Activated CD8-positive, alpha-beta T cell treated with anti-CD3 and anti-CD28 coated beads for 36 hours (primary cell): ENCODE data around the gene PPFIBP2. TPM values are rescaled to one million over a fixed set of nuclear protein-coding genes. Genes with fewer than 3 reads are reported as not detected.
A peak's percentile ranks its signal among the peaks of the same experiment; 100 is the strongest.

Source experiments
- ATAC-seq: fragments of 200-7000 bp; cut with Tn5 transposase; one replicate; pipeline ENCODE4 v1.10.0; 2021; ENCODE audit warnings: mild to moderate bottlenecking, moderate library complexity
- CTCF ChIA-PET: fragments of 350-600 bp; sonication (Branson Sonifier 250); formaldehyde crosslinking; loops from one replicate; lab custom pipeline; 2021; ENCODE audit warnings: antibody characterized with exemption; lab: Charles Lee
- POLR2A ChIA-PET: fragments of 350-600 bp; sonication (Branson Sonifier 250); formaldehyde crosslinking; loops from one replicate; lab custom pipeline; 2021; ENCODE audit warnings: antibody characterized with exemption; lab: Charles Lee
- DNase-seq: peaks from one replicate; pipeline ENCODE4 v3.0.0-alpha.2; 2020
- H3K27ac Mint-ChIP-seq: one replicate; pipeline ENCODE4 v1.8.0; 2021; ENCODE audit warnings: mild to moderate bottlenecking, mixed read lengths
- H3K27me3 Mint-ChIP-seq: one replicate; pipeline ENCODE4 v1.8.0; 2021; ENCODE audit warnings: mixed read lengths
- H3K36me3 Mint-ChIP-seq: one replicate; pipeline ENCODE4 v1.8.0; 2021; ENCODE audit warnings: low read depth, mixed read lengths
- H3K4me1 Mint-ChIP-seq: one replicate; pipeline ENCODE4 v1.8.0; 2021; ENCODE audit warnings: low read depth, mixed read lengths
- H3K4me3 Mint-ChIP-seq: one replicate; pipeline ENCODE4 v1.8.0; 2021; ENCODE audit warnings: mild to moderate bottlenecking, moderate library complexity, mixed read lengths
- H3K9me3 Mint-ChIP-seq: one replicate; pipeline ENCODE4 v1.8.0; 2021; ENCODE audit warnings: mixed read lengths
- intact Hi-C: fragments of 100-400 bp; cut with micrococcal nuclease; formaldehyde crosslinking; loops from one replicate; pipeline ENCODE4 v1.10.0; 2022
- total RNA-seq, 2 experiments: library from RNA; stranded (reverse); gene quantifications; one replicate each; pipeline ENCODE4 v1.2.3, GENCODE V29; 2021
- TF ChIP-seq, protein P1 (sequence below): fragments of 200-600 bp; IDR thresholded peaks from one replicate; pipeline ENCODE4 v1.8.0; 2022; ENCODE audit warnings: antibody characterized with exemption, mild to moderate bottlenecking

Gene PPFIBP2
- total RNA-seq, 2 experiments from 2014 or later: 13.3 to 14.2 TPM

DNA sequence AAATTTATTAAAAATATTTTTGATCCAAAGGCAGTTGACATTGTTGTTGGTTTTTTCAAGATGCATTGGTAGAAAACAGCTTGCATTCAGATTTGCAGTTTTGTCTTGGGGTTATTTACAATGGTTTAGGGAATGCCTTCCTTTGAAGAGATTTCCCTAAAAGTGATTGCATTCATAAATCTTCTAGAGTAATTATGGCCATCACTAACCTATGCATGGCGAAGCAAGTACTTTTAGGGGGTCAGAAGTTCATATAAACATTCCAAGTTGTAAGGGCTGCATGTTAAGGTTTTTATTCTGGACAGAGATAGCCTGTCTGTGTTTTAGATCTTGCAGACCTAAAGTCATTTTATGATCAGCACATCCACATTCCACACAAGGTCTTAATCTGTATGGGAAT is 53.5 kb downstream of the PPFIBP2 start:
- ATAC-seq (no peak), DNase-seq (no peak)
- no peak overlapping the region for H3K27ac Mint-ChIP-seq
- intact Hi-C loops: no loop called here
- H3K9me3 Mint-ChIP-seq: no peaks in the 10 kb centered on the region
- H3K4me1 Mint-ChIP-seq: no peaks in the 10 kb centered on the region
- TF ChIP-seq, protein P1, sequence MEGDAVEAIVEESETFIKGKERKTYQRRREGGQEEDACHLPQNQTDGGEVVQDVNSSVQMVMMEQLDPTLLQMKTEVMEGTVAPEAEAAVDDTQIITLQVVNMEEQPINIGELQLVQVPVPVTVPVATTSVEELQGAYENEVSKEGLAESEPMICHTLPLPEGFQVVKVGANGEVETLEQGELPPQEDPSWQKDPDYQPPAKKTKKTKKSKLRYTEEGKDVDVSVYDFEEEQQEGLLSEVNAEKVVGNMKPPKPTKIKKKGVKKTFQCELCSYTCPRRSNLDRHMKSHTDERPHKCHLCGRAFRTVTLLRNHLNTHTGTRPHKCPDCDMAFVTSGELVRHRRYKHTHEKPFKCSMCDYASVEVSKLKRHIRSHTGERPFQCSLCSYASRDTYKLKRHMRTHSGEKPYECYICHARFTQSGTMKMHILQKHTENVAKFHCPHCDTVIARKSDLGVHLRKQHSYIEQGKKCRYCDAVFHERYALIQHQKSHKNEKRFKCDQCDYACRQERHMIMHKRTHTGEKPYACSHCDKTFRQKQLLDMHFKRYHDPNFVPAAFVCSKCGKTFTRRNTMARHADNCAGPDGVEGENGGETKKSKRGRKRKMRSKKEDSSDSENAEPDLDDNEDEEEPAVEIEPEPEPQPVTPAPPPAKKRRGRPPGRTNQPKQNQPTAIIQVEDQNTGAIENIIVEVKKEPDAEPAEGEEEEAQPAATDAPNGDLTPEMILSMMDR: no peak
- peaks cover 8% of the 10 kb centered on the region for H3K36me3 Mint-ChIP-seq
- H3K4me3 Mint-ChIP-seq: no peak overlapping the region
- peaks cover 1% of the 10 kb centered on the region for H3K27me3 Mint-ChIP-seq
- CTCF ChIA-PET: no interaction called here
- POLR2A ChIA-PET: no interaction called here

DNA sequence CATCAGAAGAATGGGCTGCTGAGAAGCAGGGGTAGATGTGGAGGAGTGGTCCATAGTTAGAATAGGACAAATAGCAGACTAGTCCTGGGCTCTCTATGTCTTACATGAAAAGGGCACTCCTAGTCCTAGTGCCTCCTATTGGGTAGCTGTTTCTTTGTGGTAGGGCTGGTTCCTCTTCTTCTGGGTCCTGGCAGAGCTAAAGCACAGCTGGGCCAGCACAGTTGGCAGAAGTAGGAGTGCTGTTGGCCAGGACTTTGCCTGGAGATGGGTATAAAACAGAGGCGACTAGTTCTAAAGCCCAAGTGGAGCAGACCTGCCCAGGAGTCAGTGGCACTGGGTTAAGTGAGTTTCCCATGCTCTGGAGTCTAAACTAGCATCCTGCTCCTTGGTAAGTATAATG is 55.2 kb downstream of the PPFIBP2 start:
- H3K27me3 Mint-ChIP-seq: peaks cover 4% of the 10 kb centered on the region
- peaks cover 8% of the 10 kb centered on the region for H3K36me3 Mint-ChIP-seq
- no peak for DNase-seq
- ChIA-PET POLR2A (no interaction called here), CTCF (no interaction called here)
- no peak overlapping the region for H3K4me3 Mint-ChIP-seq
- H3K4me1 Mint-ChIP-seq: no peaks in the 10 kb centered on the region
- intact Hi-C loops: no loop called here
- H3K27ac Mint-ChIP-seq: no peak overlapping the region
- H3K9me3 Mint-ChIP-seq: no peaks in the 10 kb centered on the region
- no peak for ATAC-seq
- TF ChIP-seq, protein P1: no peak

DNA sequence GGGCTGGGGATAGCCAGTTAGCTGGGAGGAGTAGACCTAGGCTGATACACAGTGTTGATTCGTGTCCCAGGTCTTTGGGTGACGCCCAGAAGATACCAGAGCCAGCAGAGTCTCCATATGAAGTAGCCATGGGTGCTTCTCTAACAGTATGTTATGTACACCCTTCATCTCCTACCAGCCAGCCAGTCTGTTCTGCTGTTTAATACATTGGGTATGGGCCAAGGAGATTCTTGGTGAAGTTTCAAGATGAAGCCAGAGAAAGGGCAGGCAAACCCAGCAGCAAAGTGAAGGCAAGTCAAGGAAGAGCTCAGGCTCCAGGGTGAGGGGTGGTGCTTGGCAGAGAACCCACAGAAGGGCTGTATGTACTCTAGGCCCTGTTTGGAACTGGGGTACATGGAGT is 56.4 kb downstream of the PPFIBP2 start:
- DNase-seq (no peak), ATAC-seq (no peak)
- Mint-ChIP-seq H3K27ac (no peak overlapping the region), H3K4me1 (peaks cover 2% of the 10 kb centered on the region), H3K27me3 (peaks cover 11% of the 10 kb centered on the region), H3K4me3 (no peak overlapping the region), H3K9me3 (no peaks in the 10 kb centered on the region), H3K36me3 (peaks cover 8% of the 10 kb centered on the region)
- intact Hi-C loops: no loop called here
- ChIA-PET POLR2A (no interaction called here), CTCF (interaction anchor here (1.6 to 1.9 kb wide), 2 partner anchors 57 to 87 kb away, joined by 5 to 6 read pairs; no protein-coding TSS in a partner anchor)
- TF ChIP-seq, protein P1: no peak

DNA sequence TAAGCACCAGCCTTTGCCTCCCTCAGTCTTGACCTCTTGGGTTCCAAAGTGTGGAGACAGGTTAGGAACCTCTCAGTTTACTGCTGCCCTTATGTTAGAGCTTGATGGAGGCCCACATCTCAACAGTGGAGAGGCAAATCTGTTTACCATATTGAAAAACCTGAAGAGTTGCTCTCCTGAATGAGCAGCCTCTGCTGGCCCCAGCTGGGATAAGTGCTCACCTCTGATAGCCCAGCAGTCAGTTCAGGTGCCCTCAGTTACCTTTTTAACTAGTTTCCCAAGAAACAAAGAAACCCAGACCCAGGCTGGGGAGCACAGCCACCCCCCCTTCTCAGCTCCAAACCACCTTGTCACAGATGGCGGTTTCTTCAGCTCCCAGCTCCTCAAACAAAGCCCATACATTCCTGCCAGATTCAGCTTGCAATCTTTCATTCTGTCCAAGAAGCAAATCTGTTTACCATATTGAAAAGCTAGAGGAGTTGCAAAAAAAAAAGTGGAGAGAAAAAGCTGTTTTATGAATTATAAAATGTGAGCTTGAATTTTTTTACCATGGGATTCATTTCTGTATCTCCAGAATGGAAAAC is 57.2 kb downstream of the PPFIBP2 start:
- ATAC-seq (no peak), DNase-seq (no peak)
- Mint-ChIP-seq H3K4me1 (peaks cover 9% of the 10 kb centered on the region), H3K27ac (no peak overlapping the region), H3K36me3 (peaks cover 8% of the 10 kb centered on the region), H3K9me3 (no peaks in the 10 kb centered on the region), H3K4me3 (no peak overlapping the region), H3K27me3 (peaks cover 15% of the 10 kb centered on the region)
- intact Hi-C loops: no loop called here
- CTCF ChIA-PET: interaction anchor here (0.8 to 1.9 kb wide), 15 partner anchors 9 to 216 kb away, joined by 3 to 6 read pairs (median 3); no protein-coding TSS in a partner anchor
- POLR2A ChIA-PET: no interaction called here
- TF ChIP-seq, protein P1: no peak

DNA sequence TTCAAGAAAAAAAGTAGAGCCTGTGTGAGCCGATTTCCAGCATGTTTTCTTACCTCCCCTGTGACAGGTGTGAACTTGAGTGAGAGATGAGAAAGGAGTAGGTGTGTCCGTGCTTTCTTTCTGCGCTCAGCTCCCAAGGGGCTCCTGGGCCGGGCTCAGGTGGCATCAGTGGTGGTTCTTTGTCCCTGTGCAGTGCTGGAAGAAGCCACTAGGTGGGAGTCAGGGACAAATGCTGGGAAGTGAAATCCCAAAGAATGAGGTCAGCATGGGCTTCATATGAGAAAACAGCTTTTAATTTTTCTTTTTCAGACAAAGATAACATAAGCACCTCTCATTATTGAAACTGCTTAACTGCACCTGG is 57.8 kb downstream of the PPFIBP2 start:
- Mint-ChIP-seq H3K27me3 (peaks cover 15% of the 10 kb centered on the region), H3K4me1 (peaks cover 13% of the 10 kb centered on the region), H3K27ac (no peak overlapping the region), H3K4me3 (no peak overlapping the region), H3K9me3 (no peaks in the 10 kb centered on the region), H3K36me3 (peaks cover 8% of the 10 kb centered on the region)
- intact Hi-C loops: no loop called here
- DNase-seq (peak; percentile 19), ATAC-seq (no peak)
- TF ChIP-seq, protein P1: peak; percentile 59
- POLR2A ChIA-PET: no interaction called here
- CTCF ChIA-PET: interaction anchor here (0.7 to 1.9 kb wide), 17 partner anchors 9 to 216 kb away, joined by 3 to 6 read pairs (median 3); no protein-coding TSS in a partner anchor
